MM.1S (cell line): Measurements from ENCODE around the gene EID2.

Experiments
- DNase-seq: peaks from one replicate; pipeline ENCODE4 v3.0.0-alpha.2; 2015
- H2AFZ ChIP-seq: fragments of 300-600 bp; sonication (generic); 2 replicates; pipeline ENCODE4 v1.6.0; 2016; ENCODE audit warnings: antibody characterized with exemption, low read length
- H3F3A ChIP-seq: fragments of 300-600 bp; sonication (generic); 2 replicates; pipeline ENCODE4 v1.6.1; 2016; ENCODE audit warnings: mild to moderate bottlenecking, antibody characterized with exemption, low read length, moderate library complexity, mixed read lengths; ENCODE audit not compliant: insufficient read depth
- H3K27ac ChIP-seq: fragments of 300-600 bp; sonication (generic); 2 replicates; pipeline ENCODE4 v1.5.1; 2016; ENCODE audit warnings: mild to moderate bottlenecking, low read length
- H3K27me3 ChIP-seq: fragments of 300-600 bp; sonication (generic); replicated peaks from 2 replicates; pipeline ENCODE4 v1.6.0; 2016; ENCODE audit warnings: low read length; ENCODE audit not compliant: insufficient read depth
- H3K36me3 ChIP-seq: fragments of 300-600 bp; sonication (generic); replicated peaks from 2 replicates; pipeline ENCODE4 v1.6.1; 2016; ENCODE audit warnings: mild to moderate bottlenecking, low read length, mixed read lengths; ENCODE audit not compliant: insufficient read depth
- H3K4me1 ChIP-seq: fragments of 300-600 bp; sonication (generic); 2 replicates; pipeline ENCODE4 v1.6.1; 2016; ENCODE audit warnings: low read length, mixed read lengths
- H3K4me2 ChIP-seq: fragments of 300-600 bp; sonication (generic); 2 replicates; pipeline ENCODE4 v1.6.0; 2016; ENCODE audit warnings: low read depth, low read length
- H3K4me3 ChIP-seq: fragments of 300-600 bp; sonication (generic); 2 replicates; pipeline ENCODE4 v1.5.1; 2016; ENCODE audit warnings: low read length, mixed read lengths
- H3K79me2 ChIP-seq: fragments of 300-600 bp; sonication (generic); 2 replicates; pipeline ENCODE4 v1.6.1; 2016; ENCODE audit warnings: mixed run types, low read length, mixed read lengths
- H3K9ac ChIP-seq: fragments of 300-600 bp; sonication (generic); 2 replicates; pipeline ENCODE4 v1.6.1; 2016; ENCODE audit warnings: low read length, mixed read lengths
- H3K9me2 ChIP-seq: fragments of 300-600 bp; sonication (generic); replicated peaks from 2 replicates; pipeline ENCODE4 v1.6.1; 2016; ENCODE audit warnings: mild to moderate bottlenecking, low read length, mixed read lengths; ENCODE audit not compliant: insufficient read depth
- H3K9me3 ChIP-seq: fragments of 300-600 bp; sonication (generic); replicated peaks from 2 replicates; pipeline ENCODE4 v1.6.1; 2016; ENCODE audit warnings: mild to moderate bottlenecking, low read length, mixed read lengths; ENCODE audit not compliant: insufficient read depth
- H4K20me1 ChIP-seq: fragments of 300-600 bp; sonication (generic); 2 replicates; pipeline ENCODE4 v1.6.1; 2016; ENCODE audit warnings: mild to moderate bottlenecking, low read length, moderate library complexity, mixed read lengths; ENCODE audit not compliant: insufficient read depth
- CTCF ChIP-seq: fragments of 300-600 bp; sonication (generic); IDR thresholded peaks from 2 replicates; pipeline ENCODE4 v1.5.1; 2016; ENCODE audit warnings: antibody characterized with exemption, low read length, mixed read lengths
- EZH2 ChIP-seq: fragments of 300-600 bp; sonication (generic); optimal IDR thresholded peaks from 2 replicates; pipeline ENCODE3; 2017; ENCODE audit warnings: low read depth, mild to moderate bottlenecking, antibody characterized with exemption, low read length, mixed read lengths
- EZH2phosphoT487 ChIP-seq: fragments of 300-600 bp; sonication (generic); IDR thresholded peaks from 2 replicates; pipeline ENCODE4 v1.6.1; 2018; ENCODE audit warnings: antibody characterized with exemption, low read length

EID2 gene

GRCh38 chr19:39582891-39583625, 43.1 kb upstream of the EID2 start:
- peaks cover 4% of the 10 kb centered on the region; the same call in 1 of the 2 replicates for H3K27me3 ChIP-seq
- no peak overlapping the region for H3K4me2 ChIP-seq
- no peaks in the 10 kb centered on the region for H3K36me3 ChIP-seq
- no peaks in the 10 kb centered on the region for H3K79me2 ChIP-seq
- no peak overlapping the region for H2AFZ ChIP-seq
- H4K20me1 ChIP-seq, result no peaks in the 10 kb centered on the region
- H3K27ac ChIP-seq, result no peak overlapping the region
- no peak for DNase-seq
- H3K4me1 ChIP-seq, result no peaks in the 10 kb centered on the region
- TF ChIP-seq EZH2phosphoT487, result no peak
- TF ChIP-seq CTCF, result no peak
- TF ChIP-seq EZH2, result no peak
- H3F3A ChIP-seq, result no peaks in the 10 kb centered on the region
- no peak overlapping the region for H3K4me3 ChIP-seq
- H3K9ac ChIP-seq, result no peak overlapping the region
- H3K9me3 ChIP-seq, result no peaks in the 10 kb centered on the region
- H3K9me2 ChIP-seq, result no peaks in the 10 kb centered on the region

GRCh38 chr19:39582442-39582841, 42.5 kb upstream of the EID2 start:
- Histone ChIP-seq H3K27me3 (peaks cover 4% of the 10 kb centered on the region; the same call in 1 of the 2 replicates), H3K9ac (no peak overlapping the region), H3K36me3 (no peaks in the 10 kb centered on the region), H3K79me2 (no peaks in the 10 kb centered on the region), H2AFZ (no peak overlapping the region), H4K20me1 (no peaks in the 10 kb centered on the region), H3F3A (no peaks in the 10 kb centered on the region), H3K9me3 (no peaks in the 10 kb centered on the region), H3K27ac (no peak overlapping the region), H3K4me3 (no peak overlapping the region), H3K4me1 (no peaks in the 10 kb centered on the region), H3K4me2 (no peak overlapping the region), H3K9me2 (no peaks in the 10 kb centered on the region)
- no peak for DNase-seq
- TF ChIP-seq EZH2 (no peak), EZH2phosphoT487 (no peak), CTCF (no peak)

GRCh38 chr19:39568604-39569003, 28.6 kb upstream of the EID2 start:
- H3K27ac ChIP-seq, result no peak overlapping the region
- no peak overlapping the region for H2AFZ ChIP-seq
- DNase-seq, result no peak
- no peak for TF ChIP-seq CTCF
- H3K4me1 ChIP-seq, result no peaks in the 10 kb centered on the region
- no peak overlapping the region for H3K4me2 ChIP-seq
- no peaks in the 10 kb centered on the region for H3K27me3 ChIP-seq
- no peaks in the 10 kb centered on the region for H3F3A ChIP-seq
- H3K4me3 ChIP-seq, result no peak overlapping the region
- no peaks in the 10 kb centered on the region for H3K9me2 ChIP-seq
- H4K20me1 ChIP-seq, result no peaks in the 10 kb centered on the region
- no peaks in the 10 kb centered on the region for H3K79me2 ChIP-seq
- no peak overlapping the region for H3K9ac ChIP-seq
- H3K36me3 ChIP-seq, result no peaks in the 10 kb centered on the region
- H3K9me3 ChIP-seq, result no peaks in the 10 kb centered on the region
